LNCAP (cell line): ENCODE results near the gene KCTD21.

Experiments
- TF ChIP-seq, protein P1 (sequence below): fragments of 450-650 bp; IDR thresholded peaks from 2 replicates; pipeline ENCODE4 v1.5.1; 2017; ENCODE audit warnings: mild to moderate bottlenecking

The KCTD21 gene

GRCh38 chr11:78227921-78228320, 39.5 kb upstream of the KCTD21 start:
- TF ChIP-seq, protein P1, sequence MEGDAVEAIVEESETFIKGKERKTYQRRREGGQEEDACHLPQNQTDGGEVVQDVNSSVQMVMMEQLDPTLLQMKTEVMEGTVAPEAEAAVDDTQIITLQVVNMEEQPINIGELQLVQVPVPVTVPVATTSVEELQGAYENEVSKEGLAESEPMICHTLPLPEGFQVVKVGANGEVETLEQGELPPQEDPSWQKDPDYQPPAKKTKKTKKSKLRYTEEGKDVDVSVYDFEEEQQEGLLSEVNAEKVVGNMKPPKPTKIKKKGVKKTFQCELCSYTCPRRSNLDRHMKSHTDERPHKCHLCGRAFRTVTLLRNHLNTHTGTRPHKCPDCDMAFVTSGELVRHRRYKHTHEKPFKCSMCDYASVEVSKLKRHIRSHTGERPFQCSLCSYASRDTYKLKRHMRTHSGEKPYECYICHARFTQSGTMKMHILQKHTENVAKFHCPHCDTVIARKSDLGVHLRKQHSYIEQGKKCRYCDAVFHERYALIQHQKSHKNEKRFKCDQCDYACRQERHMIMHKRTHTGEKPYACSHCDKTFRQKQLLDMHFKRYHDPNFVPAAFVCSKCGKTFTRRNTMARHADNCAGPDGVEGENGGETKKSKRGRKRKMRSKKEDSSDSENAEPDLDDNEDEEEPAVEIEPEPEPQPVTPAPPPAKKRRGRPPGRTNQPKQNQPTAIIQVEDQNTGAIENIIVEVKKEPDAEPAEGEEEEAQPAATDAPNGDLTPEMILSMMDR, result no peak

DNA sequence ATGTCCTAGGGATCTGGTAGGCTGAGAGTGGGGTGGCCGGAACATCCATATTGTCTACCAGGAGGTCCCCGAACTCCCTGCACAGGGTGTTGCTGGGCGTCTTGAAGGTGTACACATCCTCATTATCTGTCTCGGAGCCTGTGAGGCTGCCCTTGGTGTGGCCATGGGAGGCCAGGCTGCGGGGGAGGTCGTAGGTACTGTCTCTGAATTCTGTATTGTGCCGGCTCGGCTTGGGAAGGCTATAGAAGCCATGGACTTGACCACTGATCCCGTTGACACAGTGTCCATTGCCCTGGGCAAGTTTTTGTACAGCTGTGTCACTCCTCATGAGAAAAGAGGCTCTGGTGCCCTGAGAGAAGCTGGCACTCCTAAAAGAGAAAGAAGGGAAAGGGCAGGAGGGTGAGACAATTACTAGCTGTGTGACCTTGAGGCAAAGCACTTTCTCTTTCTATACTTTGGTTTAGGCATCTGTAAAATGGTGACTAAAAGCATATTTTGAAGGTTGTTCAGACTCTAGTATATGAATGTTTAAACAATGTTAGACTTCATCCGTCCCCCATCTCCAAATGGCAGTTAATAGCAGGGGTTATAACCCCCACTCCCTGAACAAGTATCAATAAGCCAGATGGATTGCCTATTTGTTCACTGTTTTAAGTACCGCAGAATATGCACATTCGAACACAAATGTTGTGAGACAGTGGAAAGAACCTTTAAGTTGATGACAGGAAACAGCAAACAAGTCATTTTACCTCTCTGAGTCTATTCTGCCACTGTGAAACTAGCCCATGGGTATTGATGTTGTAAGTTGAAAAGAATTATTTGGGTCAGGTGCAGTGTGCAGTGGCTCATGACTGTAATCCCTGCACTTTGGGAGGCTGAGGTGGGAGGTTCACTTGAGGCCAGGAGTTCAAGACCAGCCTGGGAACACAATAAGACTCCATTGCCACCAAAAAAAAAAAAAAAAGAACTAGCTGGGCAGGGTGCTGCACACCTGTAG, 38.6 kb upstream of the KCTD21 start:
- TF ChIP-seq, protein P1, result no peak

DNA sequence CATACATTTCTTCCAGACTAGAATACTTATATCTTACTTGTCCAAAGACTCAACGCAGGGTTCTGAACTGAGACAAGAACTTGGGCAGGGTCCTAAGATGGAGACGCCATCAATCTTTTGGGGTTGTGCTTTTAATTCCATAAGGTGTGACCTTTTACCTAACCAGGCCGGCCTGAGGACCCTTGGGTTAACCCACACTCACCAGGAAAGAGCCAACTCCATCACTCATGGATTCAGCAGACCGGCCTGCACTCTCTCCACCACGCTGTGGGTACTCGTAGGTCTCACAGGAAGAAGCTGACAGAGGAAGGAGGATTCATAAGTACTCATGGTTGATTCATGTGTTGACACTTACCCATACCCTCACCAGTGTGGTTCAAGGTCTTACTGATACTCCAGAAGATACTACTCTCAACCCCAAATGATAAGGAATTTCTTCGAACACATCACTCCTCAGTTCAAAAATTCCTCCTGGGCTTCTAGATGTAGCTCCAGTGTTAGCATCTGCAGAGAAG, 36.5 kb upstream of the KCTD21 start:
- TF ChIP-seq, protein P1, result no peak

DNA sequence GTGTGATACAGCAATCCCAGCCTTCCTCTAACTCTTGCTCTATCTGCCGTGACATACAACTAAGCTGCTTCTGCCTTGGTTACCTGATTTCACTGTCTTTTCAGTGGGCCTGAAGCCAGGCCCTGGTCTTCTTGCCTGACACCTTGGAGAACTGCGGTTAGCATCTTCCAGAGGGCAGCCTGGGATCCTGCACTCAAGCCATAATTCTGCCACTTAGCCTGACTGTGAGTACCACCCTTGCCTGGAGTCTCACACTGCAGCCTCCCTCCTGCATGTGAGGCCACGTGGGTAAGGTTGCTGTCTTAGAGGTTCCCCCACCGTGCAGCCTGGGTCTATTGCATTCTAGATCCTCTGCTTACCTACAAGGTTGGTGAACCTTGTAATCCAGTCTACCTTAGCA, 36.1 kb upstream of the KCTD21 start:
- TF ChIP-seq, protein P1, result no peak

DNA sequence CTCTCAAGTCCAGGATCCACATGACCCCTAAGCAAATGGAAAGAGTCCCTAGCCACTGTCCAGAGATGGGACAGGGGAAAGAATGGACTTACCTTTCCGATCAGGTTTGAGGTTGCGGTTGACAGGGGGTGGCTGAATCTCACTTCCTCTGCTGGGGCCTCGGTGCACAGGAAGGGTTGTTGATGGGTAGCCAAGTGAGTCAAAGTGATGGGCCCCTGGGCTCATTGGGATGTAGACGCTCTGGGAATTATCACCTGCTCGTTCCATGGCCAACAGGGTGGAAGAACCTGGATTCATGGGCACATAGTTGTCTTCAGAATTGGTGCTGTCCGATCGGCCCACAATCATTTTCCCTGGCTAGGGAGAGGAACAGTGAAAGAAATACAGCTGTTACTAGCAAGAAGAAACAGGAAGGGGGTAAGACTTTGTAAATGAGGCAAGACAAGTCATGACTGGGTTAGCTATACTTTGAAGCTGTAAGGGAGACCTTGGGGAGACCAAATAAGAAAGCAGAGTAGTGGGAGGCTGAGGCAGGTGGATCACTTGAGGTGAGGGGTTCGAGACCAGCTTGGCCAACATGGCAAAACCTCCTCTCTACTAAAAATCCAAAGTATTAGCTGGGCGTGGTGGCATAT, 35.0 kb upstream of the KCTD21 start:
- TF ChIP-seq, protein P1, result no peak

- TF ChIP-seq, protein P1, result no peak
These were observed 33.2 kb upstream of the KCTD21 start for GRCh38 chr11:78221396-78222315.
